ENCODE data around the gene AARS1.
"Not testable (repeated sequence)": the region's sequence is repeated elsewhere in the genome, so short reads cannot be mapped to it uniquely, and the experiment has no call there.

The AARS1 gene

GRCh38 chr16:70225430-70225829, 63.9 kb downstream of the AARS1 start:
- DNase-seq: not testable (repeated sequence)

- DNase-seq: not testable (repeated sequence)
These were observed 64.7 kb downstream of the AARS1 start for GRCh38 chr16:70224645-70225044.

GRCh38 chr16:70223971-70224513, 65.3 kb downstream of the AARS1 start:
- DNase-seq: not testable (repeated sequence)

- not testable (repeated sequence) for DNase-seq
These were observed 66.1 kb downstream of the AARS1 start for GRCh38 chr16:70223216-70223615.

- not testable (repeated sequence) for DNase-seq
These were observed 66.7 kb downstream of the AARS1 start for GRCh38 chr16:70222574-70222973.

GRCh38 chr16:70218586-70218985, 70.7 kb downstream of the AARS1 start:
- DNase-seq: not testable (repeated sequence)

GRCh38 chr16:70206382-70206781, 82.9 kb downstream of the AARS1 start:
- DNase-seq: not testable (repeated sequence)

- DNase-seq: not testable (repeated sequence)
These were observed 84.5 kb downstream of the AARS1 start for GRCh38 chr16:70204668-70205405.

- not testable (repeated sequence) for DNase-seq
These were observed 85.3 kb downstream of the AARS1 start for GRCh38 chr16:70204010-70204409.

GRCh38 chr16:70203508-70203907, 85.8 kb downstream of the AARS1 start:
- not testable (repeated sequence) for DNase-seq

Measured in amygdala (tissue), 56 donors.